ENCODE data around the gene TMEM169.

The TMEM169 gene

DNA sequence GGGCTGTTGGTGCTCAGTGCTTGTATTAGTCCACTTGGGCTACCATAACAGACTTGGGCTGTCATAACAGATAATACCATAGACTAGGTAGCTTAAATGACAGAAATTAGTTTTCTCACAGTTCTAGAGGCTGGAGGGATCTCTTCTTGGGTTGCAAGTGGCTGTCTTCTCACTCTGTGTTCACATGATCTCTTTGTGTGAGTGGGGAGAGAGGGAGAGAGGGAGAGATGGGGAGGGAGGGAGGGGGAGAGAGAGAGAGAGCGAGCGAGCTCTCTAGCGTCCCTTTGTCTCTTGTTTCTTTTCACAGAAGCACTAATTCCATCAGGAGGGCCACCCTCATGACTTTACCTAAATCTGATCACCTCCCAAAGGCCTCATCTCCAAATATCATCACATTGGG lies 23.0 kb downstream of the TMEM169 start:
- no peak for DNase-seq (ENCODE audit: low spot score)

DNA sequence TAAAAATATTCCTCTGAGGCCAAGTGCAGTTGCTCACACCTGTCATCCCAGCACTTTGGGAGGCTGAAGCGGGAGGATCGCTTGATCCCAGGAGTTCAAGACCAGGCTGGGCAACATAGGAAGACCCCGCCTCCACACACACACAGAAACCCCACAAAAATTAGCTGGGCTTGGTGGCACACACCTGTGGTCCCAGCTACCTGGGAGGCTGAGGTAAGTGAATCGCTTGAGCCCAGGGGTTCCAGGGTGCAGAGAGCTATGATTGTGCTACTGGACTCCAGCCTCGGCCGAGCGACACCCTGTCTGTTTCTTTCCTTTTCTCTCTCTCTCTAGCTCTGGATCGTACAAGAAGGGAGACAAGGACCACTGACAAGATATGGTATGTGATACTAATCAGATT lies 25.6 kb downstream of the TMEM169 start:
- no peak for DNase-seq (ENCODE audit: low spot score)

DNA sequence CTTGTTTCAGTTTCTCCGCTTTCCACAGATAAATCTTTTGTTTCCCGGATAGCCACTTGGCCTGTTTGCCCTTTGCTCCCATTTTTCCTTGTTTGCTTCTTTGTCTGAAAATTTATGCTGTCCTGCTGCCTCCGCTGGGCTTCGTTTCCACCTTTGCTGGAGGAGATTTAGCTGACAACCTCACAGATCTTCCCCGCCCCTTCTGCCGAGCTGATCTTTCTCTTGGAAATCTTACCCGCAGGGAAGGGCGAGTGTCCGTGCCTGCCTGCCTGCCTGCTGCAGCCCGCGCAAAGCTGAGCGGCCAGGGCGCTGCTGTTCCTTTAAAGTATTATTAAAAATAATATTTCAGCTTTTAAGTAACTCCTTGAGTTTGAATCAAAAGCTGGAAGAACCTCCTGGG lies 26.0 kb downstream of the TMEM169 start:
- no peak for DNase-seq (ENCODE audit: low spot score)

GRCh38 chr2:216108310-216108966 lies 26.7 kb downstream of the TMEM169 start:
- DNase-seq (ENCODE audit: low spot score), result no peak

- peak; percentile 95 for DNase-seq (ENCODE audit: low spot score)
These were observed 27.5 kb downstream of the TMEM169 start, which contains the start of gene XRCC5 for GRCh38 chr2:216108967-216109921. XRCC5 (plus strand) TSS chr2:216109348; CDS start chr2:216109437, 89 bp downstream.

- no peak for DNase-seq (ENCODE audit: low spot score)
These were observed 28.4 kb downstream of the TMEM169 start for GRCh38 chr2:216109962-216110614.

DNA sequence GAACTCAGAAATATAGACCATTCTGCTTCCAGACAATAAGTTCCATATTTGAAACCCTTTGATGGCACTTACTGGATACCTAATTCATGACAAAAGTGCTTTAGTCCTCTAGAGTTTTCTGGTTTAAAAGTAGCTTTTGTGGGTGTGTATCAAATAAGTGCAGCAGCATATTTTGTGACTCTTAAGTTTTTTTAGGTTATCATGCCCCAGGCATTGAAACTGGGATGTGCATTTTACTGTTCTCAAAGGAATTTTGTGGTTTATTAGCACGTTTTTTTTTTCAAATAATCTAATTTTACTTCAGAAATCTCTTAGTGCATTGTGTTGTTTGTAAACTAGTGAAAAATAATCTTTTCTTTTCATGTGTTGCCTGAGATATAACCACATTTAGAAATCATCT lies 28.9 kb downstream of the TMEM169 start:
- DNase-seq (ENCODE audit: low spot score), result no peak

DNA sequence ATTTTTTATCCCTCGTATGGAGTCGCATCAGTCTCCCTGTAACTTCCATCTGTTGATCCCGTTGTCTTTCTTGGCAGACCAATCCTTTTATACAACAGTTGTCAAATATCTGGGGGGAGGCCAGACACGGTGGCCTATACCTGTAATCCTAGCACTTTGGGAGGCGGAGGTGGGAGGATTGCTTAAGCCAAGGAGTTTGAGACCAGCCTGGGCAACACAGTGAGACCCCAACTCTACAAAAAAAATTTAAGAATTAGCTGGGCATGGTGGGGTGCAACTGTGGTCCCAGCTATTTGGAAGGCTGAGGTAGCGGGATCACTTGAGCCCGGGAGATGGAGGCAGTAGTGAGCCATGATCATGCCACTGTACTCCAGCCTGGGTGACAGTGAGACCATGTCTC lies 29.4 kb downstream of the TMEM169 start:
- no peak for DNase-seq (ENCODE audit: low spot score)

DNA sequence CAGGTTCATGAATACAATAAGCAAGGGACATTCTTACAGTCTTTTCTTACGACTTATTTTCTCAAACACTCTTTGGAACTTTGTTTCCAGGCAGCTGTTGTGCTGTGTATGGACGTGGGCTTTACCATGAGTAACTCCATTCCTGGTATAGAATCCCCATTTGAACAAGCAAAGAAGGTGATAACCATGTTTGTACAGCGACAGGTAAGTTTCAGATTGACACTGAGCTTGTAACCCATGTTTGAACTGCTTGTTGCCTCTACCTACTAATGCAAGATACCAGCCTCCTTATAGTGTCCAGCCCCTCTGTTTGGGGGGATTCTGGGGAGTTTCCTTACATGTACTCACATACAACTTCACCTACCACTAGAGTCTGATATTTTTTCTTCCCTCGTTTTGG lies 31.2 kb downstream of the TMEM169 start:
- no peak for DNase-seq (ENCODE audit: low spot score)

DNA sequence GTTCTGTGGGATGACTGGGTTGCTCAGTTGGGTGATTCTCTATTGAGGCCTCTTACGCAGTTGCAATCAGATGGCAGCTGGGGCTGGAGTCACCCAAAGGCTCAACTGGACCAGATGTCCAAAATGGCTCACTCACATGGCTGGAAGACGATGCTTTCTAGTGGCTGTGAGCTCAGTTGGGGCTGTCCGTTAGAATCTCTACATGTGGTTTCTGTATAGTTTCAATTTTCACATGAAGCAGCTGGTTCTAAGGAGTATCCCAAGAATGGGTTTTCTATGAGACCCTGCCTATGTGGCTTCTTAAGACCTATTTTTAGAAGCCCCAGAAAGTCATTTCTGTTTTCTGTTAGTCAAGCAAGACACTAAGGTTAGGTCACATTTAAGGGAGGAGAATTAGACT lies 31.9 kb downstream of the TMEM169 start:
- DNase-seq (ENCODE audit: low spot score), result no peak

DNA sequence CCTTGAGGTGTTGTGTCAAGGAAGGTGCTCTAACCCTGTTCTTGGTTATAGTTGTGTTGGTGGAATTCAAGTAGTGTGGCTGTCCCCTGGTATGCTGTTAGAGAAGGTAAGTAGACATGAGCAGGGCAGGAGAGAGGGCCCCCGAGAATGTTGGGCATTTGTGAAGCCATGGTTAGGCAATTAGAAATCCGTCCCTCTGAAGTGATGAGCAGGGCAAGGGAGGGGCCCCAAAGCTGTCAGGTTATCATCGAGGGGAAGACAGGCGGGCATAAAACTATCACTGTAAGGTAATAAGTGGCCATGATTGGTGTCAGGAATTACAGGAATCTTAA lies 32.6 kb downstream of the TMEM169 start:
- DNase-seq (ENCODE audit: low spot score), result no peak

- peak; percentile 94 for DNase-seq (ENCODE audit: low spot score)
These were observed 33.2 kb downstream of the TMEM169 start for GRCh38 chr2:216114714-216115531.

DNA sequence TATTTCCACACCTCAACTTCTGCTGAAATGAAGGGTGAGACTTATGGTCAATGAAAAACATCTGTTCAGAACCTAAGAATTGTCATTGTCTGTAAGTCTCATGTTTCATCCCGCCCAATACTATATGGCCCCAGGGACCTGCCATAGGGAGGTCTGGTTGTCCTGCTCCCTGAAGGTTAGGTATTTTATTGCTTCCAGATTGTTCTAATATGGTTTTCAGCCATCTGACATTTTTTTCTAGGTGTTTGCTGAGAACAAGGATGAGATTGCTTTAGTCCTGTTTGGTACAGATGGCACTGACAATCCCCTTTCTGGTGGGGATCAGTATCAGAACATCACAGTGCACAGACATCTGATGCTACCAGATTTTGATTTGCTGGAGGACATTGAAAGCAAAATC lies 34.7 kb downstream of the TMEM169 start:
- DNase-seq (ENCODE audit: low spot score), result no peak

GRCh38 chr2:216117561-216118340 lies 36.0 kb downstream of the TMEM169 start:
- no peak for DNase-seq (ENCODE audit: low spot score)

- no peak for DNase-seq (ENCODE audit: low spot score)
These were observed 36.8 kb downstream of the TMEM169 start for GRCh38 chr2:216118474-216118873.

- DNase-seq (ENCODE audit: low spot score), result no peak
These were observed 37.4 kb downstream of the TMEM169 start for GRCh38 chr2:216119146-216119545.

DNA sequence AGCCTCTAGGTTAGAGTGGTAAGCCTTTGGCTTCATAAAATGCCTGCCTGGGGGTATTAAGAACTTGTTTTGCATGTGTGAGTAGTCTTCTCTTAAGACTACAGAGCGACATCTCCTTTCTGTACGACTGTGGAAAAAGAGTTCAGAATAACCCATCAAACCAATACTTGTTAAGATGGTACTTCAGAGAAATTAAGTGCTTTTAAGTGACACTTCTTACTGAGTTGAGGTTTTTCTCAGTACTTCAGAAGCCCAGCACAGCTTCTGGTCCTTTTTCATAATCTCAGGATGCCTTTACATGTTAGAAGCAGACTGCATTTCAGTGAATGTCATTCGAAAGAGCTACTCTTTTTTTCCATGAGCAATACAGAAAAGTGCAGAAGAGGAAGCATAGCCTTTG lies 38.3 kb downstream of the TMEM169 start:
- no peak for DNase-seq (ENCODE audit: low spot score)

GRCh38 chr2:216121255-216121654 lies 39.5 kb downstream of the TMEM169 start:
- DNase-seq (ENCODE audit: low spot score), result no peak

- DNase-seq (ENCODE audit: low spot score), result no peak
These were observed 45.2 kb downstream of the TMEM169 start for GRCh38 chr2:216126943-216127342.

DNA sequence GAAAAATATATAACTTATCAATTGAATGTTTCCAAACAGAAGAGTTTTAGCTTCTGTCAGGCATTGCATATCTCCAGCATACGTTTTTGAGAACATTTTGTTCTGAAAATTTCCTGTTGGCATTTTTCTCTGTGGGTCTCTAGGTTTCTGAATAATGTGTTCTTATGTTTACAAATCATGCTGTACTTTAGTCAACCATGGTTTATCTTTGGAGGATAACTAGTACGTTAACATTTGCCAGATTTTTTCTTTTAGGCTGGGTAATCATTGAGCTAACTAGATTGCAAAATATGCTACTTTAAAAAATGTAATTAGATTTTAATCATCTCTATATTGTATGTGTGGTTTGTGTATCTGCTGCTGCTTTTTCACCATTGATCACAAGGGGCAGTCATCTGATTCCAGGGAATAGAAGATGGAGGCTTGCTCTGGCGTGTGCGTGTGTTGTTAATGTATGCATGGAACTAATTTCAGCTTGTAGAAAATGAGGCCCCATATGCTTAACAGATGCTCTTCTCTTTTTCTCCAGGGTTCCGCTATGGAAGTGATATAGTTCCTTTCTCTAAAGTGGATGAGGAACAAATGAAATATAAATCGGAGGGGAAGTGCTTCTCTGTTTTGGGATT lies 48.7 kb downstream of the TMEM169 start:
- DNase-seq (ENCODE audit: low spot score), result no peak

Data from D341Med (cell line).